ENCODE results near the gene TBX18. TPM values are rescaled to one million over a fixed set of nuclear protein-coding genes. Genes with fewer than 3 reads are reported as not detected.
A peak's percentile ranks its signal among the peaks of the same experiment; 100 is the strongest.

TBX18 gene
- polyA plus RNA-seq, 1 experiment, result 0.69 TPM

- Histone ChIP-seq H3K27me3 (ENCODE audit: control insufficient read depth, insufficient read depth, low read length) (no peaks in the 10 kb centered on the region), H3K9me3 (ENCODE audit: control insufficient read depth, insufficient read depth, low read length) (no peaks in the 10 kb centered on the region), H3K27ac (ENCODE audit: low read depth, low read length) (no peak overlapping the region), H3K4me3 (ENCODE audit: low read depth, low read length) (no peak overlapping the region)
- ChIA-PET POLR2A (no interaction called here), CTCF (no interaction called here)
- TF ChIP-seq CTCF (IDR thresholded peaks at IDR 0.05; ENCODE audit: low read depth, low read length), result no peak
- no peak for DNase-seq (ENCODE audit: low read depth, low spot score)
Observed at GRCh38 chr6:84733889-84734288, 30.5 kb downstream of the TBX18 start.

- no peak overlapping the region for H3K27ac ChIP-seq (ENCODE audit: low read depth, low read length)
- DNase-seq (ENCODE audit: low read depth, low spot score), result no peak
- POLR2A ChIA-PET, result no interaction called here
- no peaks in the 10 kb centered on the region for H3K9me3 ChIP-seq (ENCODE audit: control insufficient read depth, insufficient read depth, low read length)
- CTCF ChIA-PET, result no interaction called here
- no peak overlapping the region for H3K4me3 ChIP-seq (ENCODE audit: low read depth, low read length)
- TF ChIP-seq CTCF (IDR thresholded peaks at IDR 0.05; ENCODE audit: low read depth, low read length), result no peak
- H3K27me3 ChIP-seq (ENCODE audit: control insufficient read depth, insufficient read depth, low read length), result no peaks in the 10 kb centered on the region
Observed at GRCh38 chr6:84731901-84732300, 32.5 kb downstream of the TBX18 start.

GRCh38 chr6:84731401-84731800 lies 33.0 kb downstream of the TBX18 start:
- ChIA-PET CTCF (no interaction called here), POLR2A (no interaction called here)
- TF ChIP-seq CTCF (IDR thresholded peaks at IDR 0.05; ENCODE audit: low read depth, low read length), result no peak
- Histone ChIP-seq H3K27ac (ENCODE audit: low read depth, low read length) (no peak overlapping the region), H3K4me3 (ENCODE audit: low read depth, low read length) (no peak overlapping the region), H3K9me3 (ENCODE audit: control insufficient read depth, insufficient read depth, low read length) (no peaks in the 10 kb centered on the region), H3K27me3 (ENCODE audit: control insufficient read depth, insufficient read depth, low read length) (no peaks in the 10 kb centered on the region)
- no peak for DNase-seq (ENCODE audit: low read depth, low spot score)

- H3K27ac ChIP-seq (ENCODE audit: low read depth, low read length), result no peak overlapping the region
- no peak overlapping the region for H3K4me3 ChIP-seq (ENCODE audit: low read depth, low read length)
- ChIA-PET CTCF (interaction anchor here (0.7 to 1.4 kb wide), 4 partner anchors 13 to 446 kb away, joined by 3 to 5 read pairs (median 4); no protein-coding TSS in a partner anchor), POLR2A (interaction anchor here (0.7 kb wide), 1 partner anchor 944 kb away, joined by 5 read pairs; no protein-coding TSS in a partner anchor)
- DNase-seq (ENCODE audit: low read depth, low spot score), result no peak
- H3K9me3 ChIP-seq (ENCODE audit: control insufficient read depth, insufficient read depth, low read length), result no peaks in the 10 kb centered on the region
- peak; percentile 49 for TF ChIP-seq CTCF (IDR thresholded peaks at IDR 0.05; ENCODE audit: low read depth, low read length)
- H3K27me3 ChIP-seq (ENCODE audit: control insufficient read depth, insufficient read depth, low read length), result no peaks in the 10 kb centered on the region
Observed at GRCh38 chr6:84728602-84729001, 35.8 kb downstream of the TBX18 start.

GRCh38 chr6:84719152-84719551 lies 45.2 kb downstream of the TBX18 start:
- DNase-seq (ENCODE audit: low read depth, low spot score), result no peak
- Histone ChIP-seq H3K4me3 (ENCODE audit: low read depth, low read length) (no peak overlapping the region), H3K27ac (ENCODE audit: low read depth, low read length) (no peak overlapping the region), H3K27me3 (ENCODE audit: control insufficient read depth, insufficient read depth, low read length) (no peaks in the 10 kb centered on the region), H3K9me3 (ENCODE audit: control insufficient read depth, insufficient read depth, low read length) (no peaks in the 10 kb centered on the region)
- ChIA-PET CTCF (no interaction called here), POLR2A (no interaction called here)
- TF ChIP-seq CTCF (IDR thresholded peaks at IDR 0.05; ENCODE audit: low read depth, low read length), result no peak

All from AG04450 (cell line).